ENCODE results near the gene RBM17.

DNA sequence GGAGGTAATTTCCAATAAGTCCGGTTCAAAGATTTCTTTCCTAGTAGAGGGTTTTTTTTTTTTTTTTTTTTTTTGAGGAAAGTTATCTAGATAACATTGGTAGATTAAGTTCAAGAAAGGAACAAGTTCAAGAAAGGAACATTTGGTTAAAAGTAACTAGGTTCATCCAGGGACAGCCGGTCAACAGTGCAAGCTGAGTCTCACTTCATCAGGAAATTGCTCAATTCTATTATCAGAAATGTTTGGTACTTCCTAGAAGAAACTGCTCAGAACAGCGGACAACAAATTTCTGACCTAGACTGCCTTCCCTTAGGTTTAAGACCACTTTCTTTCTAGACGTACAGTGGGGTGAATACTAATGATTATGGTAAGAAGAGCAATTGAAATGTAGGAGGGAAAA is 23.0 kb upstream of the RBM17 start:
- TF ChIP-seq, protein P1, sequence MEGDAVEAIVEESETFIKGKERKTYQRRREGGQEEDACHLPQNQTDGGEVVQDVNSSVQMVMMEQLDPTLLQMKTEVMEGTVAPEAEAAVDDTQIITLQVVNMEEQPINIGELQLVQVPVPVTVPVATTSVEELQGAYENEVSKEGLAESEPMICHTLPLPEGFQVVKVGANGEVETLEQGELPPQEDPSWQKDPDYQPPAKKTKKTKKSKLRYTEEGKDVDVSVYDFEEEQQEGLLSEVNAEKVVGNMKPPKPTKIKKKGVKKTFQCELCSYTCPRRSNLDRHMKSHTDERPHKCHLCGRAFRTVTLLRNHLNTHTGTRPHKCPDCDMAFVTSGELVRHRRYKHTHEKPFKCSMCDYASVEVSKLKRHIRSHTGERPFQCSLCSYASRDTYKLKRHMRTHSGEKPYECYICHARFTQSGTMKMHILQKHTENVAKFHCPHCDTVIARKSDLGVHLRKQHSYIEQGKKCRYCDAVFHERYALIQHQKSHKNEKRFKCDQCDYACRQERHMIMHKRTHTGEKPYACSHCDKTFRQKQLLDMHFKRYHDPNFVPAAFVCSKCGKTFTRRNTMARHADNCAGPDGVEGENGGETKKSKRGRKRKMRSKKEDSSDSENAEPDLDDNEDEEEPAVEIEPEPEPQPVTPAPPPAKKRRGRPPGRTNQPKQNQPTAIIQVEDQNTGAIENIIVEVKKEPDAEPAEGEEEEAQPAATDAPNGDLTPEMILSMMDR (IDR thresholded peaks at IDR 0.05), result no peak
- TF ChIP-seq POLR2AphosphoS5 (IDR thresholded peaks at IDR 0.05; ENCODE audit: low read depth, low read length) (no peak), SIN3A (IDR thresholded peaks at IDR 0.05; ENCODE audit: borderline replicate concordance, insufficient read depth, low read depth, low read length) (no peak), TCF7L2 (IDR thresholded peaks at IDR 0.05; ENCODE audit: low read depth, low read length) (no peak)
- TF ChIP-seq, protein P2, sequence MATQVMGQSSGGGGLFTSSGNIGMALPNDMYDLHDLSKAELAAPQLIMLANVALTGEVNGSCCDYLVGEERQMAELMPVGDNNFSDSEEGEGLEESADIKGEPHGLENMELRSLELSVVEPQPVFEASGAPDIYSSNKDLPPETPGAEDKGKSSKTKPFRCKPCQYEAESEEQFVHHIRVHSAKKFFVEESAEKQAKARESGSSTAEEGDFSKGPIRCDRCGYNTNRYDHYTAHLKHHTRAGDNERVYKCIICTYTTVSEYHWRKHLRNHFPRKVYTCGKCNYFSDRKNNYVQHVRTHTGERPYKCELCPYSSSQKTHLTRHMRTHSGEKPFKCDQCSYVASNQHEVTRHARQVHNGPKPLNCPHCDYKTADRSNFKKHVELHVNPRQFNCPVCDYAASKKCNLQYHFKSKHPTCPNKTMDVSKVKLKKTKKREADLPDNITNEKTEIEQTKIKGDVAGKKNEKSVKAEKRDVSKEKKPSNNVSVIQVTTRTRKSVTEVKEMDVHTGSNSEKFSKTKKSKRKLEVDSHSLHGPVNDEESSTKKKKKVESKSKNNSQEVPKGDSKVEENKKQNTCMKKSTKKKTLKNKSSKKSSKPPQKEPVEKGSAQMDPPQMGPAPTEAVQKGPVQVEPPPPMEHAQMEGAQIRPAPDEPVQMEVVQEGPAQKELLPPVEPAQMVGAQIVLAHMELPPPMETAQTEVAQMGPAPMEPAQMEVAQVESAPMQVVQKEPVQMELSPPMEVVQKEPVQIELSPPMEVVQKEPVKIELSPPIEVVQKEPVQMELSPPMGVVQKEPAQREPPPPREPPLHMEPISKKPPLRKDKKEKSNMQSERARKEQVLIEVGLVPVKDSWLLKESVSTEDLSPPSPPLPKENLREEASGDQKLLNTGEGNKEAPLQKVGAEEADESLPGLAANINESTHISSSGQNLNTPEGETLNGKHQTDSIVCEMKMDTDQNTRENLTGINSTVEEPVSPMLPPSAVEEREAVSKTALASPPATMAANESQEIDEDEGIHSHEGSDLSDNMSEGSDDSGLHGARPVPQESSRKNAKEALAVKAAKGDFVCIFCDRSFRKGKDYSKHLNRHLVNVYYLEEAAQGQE (IDR thresholded peaks at IDR 0.05; ENCODE audit: insufficient read depth in 1 of 2, low read depth in 2 of 2, low read length in 1 of 2), result no peak

Data from Panc1 (cell line).